WTC11 (cell line): ENCODE measurements around the gene SPEF1. TPM values are rescaled to one million over a fixed set of nuclear protein-coding genes. Genes with fewer than 3 reads are reported as not detected.

ENCODE experiments used
- ATAC-seq: fragments of 200-7000 bp; cut with Tn5 transposase; 2 replicates; pipeline ENCODE4 v1.10.0; 2021; ENCODE audit warnings: mild to moderate bottlenecking, moderate library complexity
- CTCF ChIA-PET: fragments of 300-600 bp; sonication (Branson Sonifier 250); formaldehyde crosslinking; loops from one replicate; lab custom pipeline; 2021; ENCODE audit warnings: antibody characterized with exemption; lab: Charles Lee
- POLR2A ChIA-PET: fragments of 350-600 bp; sonication (Branson Sonifier 250); formaldehyde crosslinking; loops from one replicate; lab custom pipeline; 2021; ENCODE audit warnings: antibody characterized with exemption; lab: Charles Lee
- DNase-seq: peaks from one replicate; pipeline ENCODE4 v3.0.0; 2021; ENCODE audit warnings: low spot score
- H3K27ac Mint-ChIP-seq: 2 replicates; pipeline ENCODE4 v1.8.0; 2021; ENCODE audit warnings: mixed read lengths
- H3K27me3 Mint-ChIP-seq: 2 replicates; pipeline ENCODE4 v1.8.0; 2021; ENCODE audit warnings: low read depth, mild to moderate bottlenecking, moderate library complexity, mixed read lengths
- H3K36me3 Mint-ChIP-seq: 2 replicates; pipeline ENCODE4 v1.8.0; 2021; ENCODE audit warnings: mixed read lengths
- H3K4me1 Mint-ChIP-seq: 2 replicates; pipeline ENCODE4 v1.8.0; 2022; ENCODE audit warnings: mixed read lengths
- H3K4me3 Mint-ChIP-seq: 2 replicates; pipeline ENCODE4 v1.8.0; 2021; ENCODE audit warnings: mild to moderate bottlenecking, moderate library complexity, mixed read lengths
- H3K9me3 Mint-ChIP-seq: 2 replicates; pipeline ENCODE4 v1.8.0; 2021; ENCODE audit warnings: mixed read lengths
- GRHL2 ChIP-seq: fragments of 250-450 bp; sonication (Bioruptor Pico); IDR thresholded peaks from 2 replicates; pipeline ENCODE4 v1.8.0; 2022; ENCODE audit warnings: mild to moderate bottlenecking, moderate library complexity; ENCODE audit not compliant: insufficient replicate concordance, severe bottlenecking
- OVOL2 ChIP-seq: fragments of 250-450 bp; sonication (Bioruptor Pico); IDR thresholded peaks from 2 replicates; pipeline ENCODE4 v1.9.0; 2021; ENCODE audit warnings: mild to moderate bottlenecking, borderline replicate concordance
- TEAD1 ChIP-seq: sonication (generic); formaldehyde crosslinking; IDR thresholded peaks from 2 replicates; pipeline ENCODE4 v1.8.0; 2022; ENCODE audit warnings: mild to moderate bottlenecking, missing genetic modification reagents
- TEAD4 ChIP-seq: sonication (generic); formaldehyde crosslinking; IDR thresholded peaks from 2 replicates; pipeline ENCODE4 v1.8.0; 2022; ENCODE audit warnings: mild to moderate bottlenecking, missing genetic modification reagents
- ZNF219 ChIP-seq: sonication (generic); formaldehyde crosslinking; IDR thresholded peaks from 2 replicates; pipeline ENCODE4 v1.8.0; 2023; ENCODE audit warnings: missing genetic modification reagents, mild to moderate bottlenecking, borderline replicate concordance
- ZNF232 ChIP-seq: sonication (generic); formaldehyde crosslinking; IDR thresholded peaks from 2 replicates; pipeline ENCODE4 v1.8.0; 2022; ENCODE audit warnings: mild to moderate bottlenecking, missing genetic modification reagents
- total RNA-seq: library from RNA; stranded (reverse); gene quantifications from 3 replicates; pipeline ENCODE4 v1.2.3, GENCODE V29; 2021
- TF ChIP-seq, protein P1 (sequence below): sonication (generic); formaldehyde crosslinking; IDR thresholded peaks from 2 replicates; pipeline ENCODE4 v1.8.1; 2023; ENCODE audit warnings: mild to moderate bottlenecking, missing genetic modification reagents
- TF ChIP-seq, protein P2 (sequence below): fragments of 250-450 bp; sonication (Bioruptor Pico); IDR thresholded peaks from 2 replicates; pipeline ENCODE4 v2.1.2; 2022; ENCODE audit warnings: mild to moderate bottlenecking, moderate library complexity
- TF ChIP-seq, protein P3 (sequence below): fragments of 250-450 bp; sonication (Bioruptor Pico); IDR thresholded peaks from 2 replicates; pipeline ENCODE4 v1.9.0; 2021; ENCODE audit warnings: mild to moderate bottlenecking
- TF ChIP-seq, protein P4 (sequence below): fragments of 250-450 bp; sonication (Bioruptor Pico); conservative IDR thresholded peaks from 2 replicates; pipeline ENCODE4 v1.9.0; 2021; ENCODE audit warnings: mild to moderate bottlenecking
- TF ChIP-seq, protein P5 (sequence below): sonication (generic); formaldehyde crosslinking; IDR thresholded peaks from 2 replicates; pipeline ENCODE4 v1.8.1; 2023; ENCODE audit warnings: mild to moderate bottlenecking, missing genetic modification reagents, moderate library complexity
- TF ChIP-seq, protein P6 (sequence below): sonication (generic); formaldehyde crosslinking; IDR thresholded peaks from 2 replicates; pipeline ENCODE4 v1.8.1; 2022; ENCODE audit warnings: mild to moderate bottlenecking, moderate library complexity, missing genetic modification reagents
- TF ChIP-seq, protein P7 (sequence below): sonication (generic); formaldehyde crosslinking; IDR thresholded peaks from 2 replicates; pipeline ENCODE4 v1.8.0; 2022; ENCODE audit warnings: mild to moderate bottlenecking, missing genetic modification reagents

SPEF1 gene
- total RNA-seq, 1 experiment from 2014 or later, result 0.72 TPM

DNA sequence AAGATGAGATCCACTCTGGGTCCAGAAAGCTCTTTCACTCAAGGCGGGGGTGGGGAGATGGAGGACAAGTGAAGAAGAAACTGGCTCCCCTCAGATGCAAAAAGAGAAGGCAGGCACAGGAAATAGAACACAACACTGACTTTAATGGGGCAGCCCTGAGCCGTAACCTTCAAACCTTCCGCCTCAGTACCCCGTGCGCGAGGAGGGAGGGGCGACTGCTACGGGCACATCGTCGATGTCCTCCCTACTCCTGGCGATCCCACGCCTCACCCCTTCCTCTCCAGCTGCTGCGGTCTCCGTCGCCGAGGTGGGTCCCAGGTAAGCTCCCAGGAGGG lies 3.9 kb downstream of the SPEF1 start:
- ATAC-seq, result peak; percentile 31
- POLR2A ChIA-PET, result interaction anchor here (0.6 to 2.1 kb wide), 4 partner anchors 9 to 1802 kb away, joined by 3 to 14 read pairs (median 4); partner anchors contain the start of genes ADISSP and AP5S1
- peaks cover 62% of the 10 kb centered on the region for H3K27me3 Mint-ChIP-seq

DNA sequence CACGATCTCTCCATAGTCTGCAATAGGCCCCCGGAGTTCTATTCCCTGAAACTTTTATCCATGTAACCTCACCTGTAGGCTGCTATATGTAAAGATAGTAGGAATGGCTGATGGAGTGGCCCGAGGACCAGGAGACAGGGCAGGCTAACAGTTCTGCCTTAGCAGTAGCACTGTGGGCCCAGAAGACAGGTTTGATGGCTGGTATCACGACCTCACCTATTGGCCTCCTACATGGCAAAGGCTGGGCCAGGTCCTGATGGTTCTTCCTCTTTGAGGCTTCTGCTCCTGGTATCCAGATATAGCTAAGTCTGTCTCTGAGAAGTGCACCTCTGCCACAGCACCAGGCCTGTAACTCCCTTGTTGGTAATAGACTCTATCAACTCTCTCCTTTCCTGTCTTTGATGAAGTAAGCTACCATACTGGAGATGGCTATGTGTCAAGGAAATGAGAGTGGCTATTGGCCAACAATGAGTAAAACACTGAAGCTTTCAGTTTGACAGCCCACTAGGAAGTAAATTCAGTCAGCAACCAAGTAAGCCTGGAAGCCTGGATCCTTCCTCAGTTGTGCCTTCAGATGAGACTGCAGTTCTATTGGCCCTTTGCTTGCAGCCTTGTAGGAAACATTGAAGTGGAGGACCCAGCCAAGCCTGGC lies 5.7 kb downstream of the SPEF1 start:
- peaks cover 65% of the 10 kb centered on the region for H3K27me3 Mint-ChIP-seq
- ChIA-PET CTCF (interaction anchor here (0.6 to 1.4 kb wide), 3 partner anchors 10 to 1312 kb away, joined by 3 to 4 read pairs (median 4); partner anchors contain the start of genes AP5S1 and CENPB), POLR2A (no interaction called here)
- no peak for DNase-seq
- ATAC-seq, result no peak
- no peak overlapping the region for H3K27ac Mint-ChIP-seq
- no peaks in the 10 kb centered on the region for H3K9me3 Mint-ChIP-seq
- no peaks in the 10 kb centered on the region for H3K36me3 Mint-ChIP-seq
- TF ChIP-seq, protein P1, sequence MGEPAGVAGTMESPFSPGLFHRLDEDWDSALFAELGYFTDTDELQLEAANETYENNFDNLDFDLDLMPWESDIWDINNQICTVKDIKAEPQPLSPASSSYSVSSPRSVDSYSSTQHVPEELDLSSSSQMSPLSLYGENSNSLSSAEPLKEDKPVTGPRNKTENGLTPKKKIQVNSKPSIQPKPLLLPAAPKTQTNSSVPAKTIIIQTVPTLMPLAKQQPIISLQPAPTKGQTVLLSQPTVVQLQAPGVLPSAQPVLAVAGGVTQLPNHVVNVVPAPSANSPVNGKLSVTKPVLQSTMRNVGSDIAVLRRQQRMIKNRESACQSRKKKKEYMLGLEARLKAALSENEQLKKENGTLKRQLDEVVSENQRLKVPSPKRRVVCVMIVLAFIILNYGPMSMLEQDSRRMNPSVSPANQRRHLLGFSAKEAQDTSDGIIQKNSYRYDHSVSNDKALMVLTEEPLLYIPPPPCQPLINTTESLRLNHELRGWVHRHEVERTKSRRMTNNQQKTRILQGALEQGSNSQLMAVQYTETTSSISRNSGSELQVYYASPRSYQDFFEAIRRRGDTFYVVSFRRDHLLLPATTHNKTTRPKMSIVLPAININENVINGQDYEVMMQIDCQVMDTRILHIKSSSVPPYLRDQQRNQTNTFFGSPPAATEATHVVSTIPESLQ (CRISPR knock-in tag), result no peak
- TF ChIP-seq ZNF232 (no peak), GRHL2 (no peak), ZNF219 (CRISPR knock-in tag) (no peak), TEAD4 (CRISPR knock-in tag) (no peak)
- TF ChIP-seq, protein P2, sequence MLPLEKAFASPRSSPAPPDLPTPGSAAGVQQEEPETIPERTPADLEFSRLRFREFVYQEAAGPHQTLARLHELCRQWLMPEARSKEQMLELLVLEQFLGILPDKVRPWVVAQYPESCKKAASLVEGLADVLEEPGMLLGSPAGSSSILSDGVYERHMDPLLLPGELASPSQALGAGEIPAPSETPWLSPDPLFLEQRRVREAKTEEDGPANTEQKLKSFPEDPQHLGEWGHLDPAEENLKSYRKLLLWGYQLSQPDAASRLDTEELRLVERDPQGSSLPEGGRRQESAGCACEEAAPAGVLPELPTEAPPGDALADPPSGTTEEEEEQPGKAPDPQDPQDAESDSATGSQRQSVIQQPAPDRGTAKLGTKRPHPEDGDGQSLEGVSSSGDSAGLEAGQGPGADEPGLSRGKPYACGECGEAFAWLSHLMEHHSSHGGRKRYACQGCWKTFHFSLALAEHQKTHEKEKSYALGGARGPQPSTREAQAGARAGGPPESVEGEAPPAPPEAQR (CRISPR knock-in tag), result no peak
- H3K4me1 Mint-ChIP-seq, result peaks cover 16% of the 10 kb centered on the region
- H3K4me3 Mint-ChIP-seq, result no peak overlapping the region

More for the DNA sequence above, 3.9 kb downstream of the SPEF1 start:
- Mint-ChIP-seq H3K36me3 (no peaks in the 10 kb centered on the region), H3K4me3 (peak overlapping the region; percentile 79), H3K27ac (no peak overlapping the region), H3K4me1 (peaks cover 25% of the 10 kb centered on the region)
- CTCF ChIA-PET, result interaction anchor here (1.0 to 3.3 kb wide), 15 partner anchors 9 to 107 kb away, joined by 3 to 27 read pairs (median 7); partner anchors contain the start of genes ADAM33, ADISSP, AP5S1 and CENPB
- TF ChIP-seq, protein P3, sequence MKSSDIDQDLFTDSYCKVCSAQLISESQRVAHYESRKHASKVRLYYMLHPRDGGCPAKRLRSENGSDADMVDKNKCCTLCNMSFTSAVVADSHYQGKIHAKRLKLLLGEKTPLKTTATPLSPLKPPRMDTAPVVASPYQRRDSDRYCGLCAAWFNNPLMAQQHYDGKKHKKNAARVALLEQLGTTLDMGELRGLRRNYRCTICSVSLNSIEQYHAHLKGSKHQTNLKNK (CRISPR knock-in tag), result no peak
- TF ChIP-seq, protein P4, sequence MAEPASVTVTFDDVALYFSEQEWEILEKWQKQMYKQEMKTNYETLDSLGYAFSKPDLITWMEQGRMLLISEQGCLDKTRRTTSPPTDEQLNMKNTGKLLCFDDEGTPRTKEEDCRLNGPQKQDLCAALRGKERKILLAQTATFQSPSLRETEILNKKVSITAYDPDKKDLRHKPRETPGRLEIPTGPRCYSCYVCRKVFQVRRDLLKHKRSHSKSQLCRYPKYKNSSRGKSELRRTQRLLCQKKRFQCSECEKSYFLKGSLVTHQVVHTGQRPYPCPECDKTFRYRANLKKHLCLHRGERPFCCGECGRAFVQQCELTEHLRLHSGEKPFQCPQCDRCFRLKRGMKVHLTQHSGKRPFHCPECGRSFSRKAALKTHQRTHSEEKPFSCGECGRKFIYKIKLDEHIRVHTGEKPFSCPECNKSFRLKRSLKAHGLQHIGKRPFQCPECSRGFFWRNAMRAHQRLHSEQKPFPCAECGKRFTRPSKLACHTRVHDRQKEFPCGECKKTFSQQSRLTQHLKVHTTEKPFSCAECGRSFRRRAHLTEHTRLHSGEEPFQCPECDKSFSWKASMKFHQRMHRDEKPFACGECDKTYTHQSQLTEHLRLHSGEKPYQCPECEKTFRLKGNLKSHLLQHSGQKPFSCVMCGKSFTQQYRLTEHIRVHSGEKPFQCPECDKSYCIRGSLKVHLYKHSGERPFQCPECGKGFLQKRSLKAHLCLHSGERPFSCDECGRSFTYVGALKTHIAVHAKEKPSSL (CRISPR knock-in tag), result no peak
- TF ChIP-seq TEAD1 (CRISPR knock-in tag), result 0 out of 2 replicates have a peak, but pooled peaks have one; percentile 24
- TF ChIP-seq, protein P5, sequence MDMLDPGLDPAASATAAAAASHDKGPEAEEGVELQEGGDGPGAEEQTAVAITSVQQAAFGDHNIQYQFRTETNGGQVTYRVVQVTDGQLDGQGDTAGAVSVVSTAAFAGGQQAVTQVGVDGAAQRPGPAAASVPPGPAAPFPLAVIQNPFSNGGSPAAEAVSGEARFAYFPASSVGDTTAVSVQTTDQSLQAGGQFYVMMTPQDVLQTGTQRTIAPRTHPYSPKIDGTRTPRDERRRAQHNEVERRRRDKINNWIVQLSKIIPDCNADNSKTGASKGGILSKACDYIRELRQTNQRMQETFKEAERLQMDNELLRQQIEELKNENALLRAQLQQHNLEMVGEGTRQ (CRISPR knock-in tag), result peak; percentile 5; the same call in 1 of the 2 replicates
- TF ChIP-seq, protein P6, sequence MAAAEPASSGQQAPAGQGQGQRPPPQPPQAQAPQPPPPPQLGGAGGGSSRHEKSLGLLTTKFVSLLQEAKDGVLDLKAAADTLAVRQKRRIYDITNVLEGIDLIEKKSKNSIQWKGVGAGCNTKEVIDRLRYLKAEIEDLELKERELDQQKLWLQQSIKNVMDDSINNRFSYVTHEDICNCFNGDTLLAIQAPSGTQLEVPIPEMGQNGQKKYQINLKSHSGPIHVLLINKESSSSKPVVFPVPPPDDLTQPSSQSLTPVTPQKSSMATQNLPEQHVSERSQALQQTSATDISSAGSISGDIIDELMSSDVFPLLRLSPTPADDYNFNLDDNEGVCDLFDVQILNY, result peak; percentile 64
- TF ChIP-seq OVOL2 (CRISPR knock-in tag), result no peak
- TF ChIP-seq, protein P7, sequence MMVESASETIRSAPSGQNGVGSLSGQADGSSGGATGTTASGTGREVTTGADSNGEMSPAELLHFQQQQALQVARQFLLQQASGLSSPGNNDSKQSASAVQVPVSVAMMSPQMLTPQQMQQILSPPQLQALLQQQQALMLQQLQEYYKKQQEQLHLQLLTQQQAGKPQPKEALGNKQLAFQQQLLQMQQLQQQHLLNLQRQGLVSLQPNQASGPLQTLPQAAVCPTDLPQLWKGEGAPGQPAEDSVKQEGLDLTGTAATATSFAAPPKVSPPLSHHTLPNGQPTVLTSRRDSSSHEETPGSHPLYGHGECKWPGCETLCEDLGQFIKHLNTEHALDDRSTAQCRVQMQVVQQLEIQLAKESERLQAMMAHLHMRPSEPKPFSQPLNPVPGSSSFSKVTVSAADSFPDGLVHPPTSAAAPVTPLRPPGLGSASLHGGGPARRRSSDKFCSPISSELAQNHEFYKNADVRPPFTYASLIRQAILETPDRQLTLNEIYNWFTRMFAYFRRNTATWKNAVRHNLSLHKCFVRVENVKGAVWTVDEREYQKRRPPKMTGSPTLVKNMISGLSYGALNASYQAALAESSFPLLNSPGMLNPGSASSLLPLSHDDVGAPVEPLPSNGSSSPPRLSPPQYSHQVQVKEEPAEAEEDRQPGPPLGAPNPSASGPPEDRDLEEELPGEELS (CRISPR knock-in tag), result peak; percentile 21; the same call in 1 of the 2 replicates
- no peak for TF ChIP-seq ZNF232
- TF ChIP-seq, all 79 proteins: peak for 4
- no peaks in the 10 kb centered on the region for H3K9me3 Mint-ChIP-seq
- DNase-seq, result no peak
